ENCODE results near the gene OR51Q1. TPM values are rescaled to one million over a fixed set of nuclear protein-coding genes. Genes with fewer than 3 reads are reported as not detected.

The OR51Q1 gene, protein sequence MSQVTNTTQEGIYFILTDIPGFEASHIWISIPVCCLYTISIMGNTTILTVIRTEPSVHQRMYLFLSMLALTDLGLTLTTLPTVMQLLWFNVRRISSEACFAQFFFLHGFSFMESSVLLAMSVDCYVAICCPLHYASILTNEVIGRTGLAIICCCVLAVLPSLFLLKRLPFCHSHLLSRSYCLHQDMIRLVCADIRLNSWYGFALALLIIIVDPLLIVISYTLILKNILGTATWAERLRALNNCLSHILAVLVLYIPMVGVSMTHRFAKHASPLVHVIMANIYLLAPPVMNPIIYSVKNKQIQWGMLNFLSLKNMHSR
- total RNA-seq: not detected in 2 replicates

GRCh38 chr11:5421811-5422210, at the start of gene OR51Q1:
Gene OR51Q1 (plus strand): TSS chr11:5422111. CDS start chr11:5422201, 90 bp downstream.

DNA sequence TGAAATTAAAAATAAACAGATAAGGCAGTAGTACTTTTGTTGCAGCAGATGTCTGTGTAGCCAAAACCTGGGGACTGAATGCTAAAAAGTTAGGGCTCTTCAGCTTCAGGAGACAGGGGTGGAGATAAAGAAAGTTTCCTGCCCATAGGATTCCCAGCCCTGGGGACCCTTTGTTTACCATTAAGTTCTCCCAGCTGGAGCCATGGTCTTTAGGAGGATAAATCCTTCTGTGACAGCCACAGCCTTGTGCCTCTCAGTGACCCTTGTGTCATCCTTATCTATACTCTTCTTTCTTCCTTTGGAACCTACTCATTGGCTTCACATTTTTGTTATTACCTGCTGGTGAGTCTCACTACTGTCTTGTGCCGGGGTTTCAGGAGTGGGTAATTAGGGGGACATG, 38.3 kb upstream of the OR51Q1 start, which contains the start of gene OR51M1:
Gene OR51M1 (plus strand): TSS at position 237 of the 400 bp plus-strand sequence. CDS start 5,587 bp downstream, outside the sequence.

DNA sequence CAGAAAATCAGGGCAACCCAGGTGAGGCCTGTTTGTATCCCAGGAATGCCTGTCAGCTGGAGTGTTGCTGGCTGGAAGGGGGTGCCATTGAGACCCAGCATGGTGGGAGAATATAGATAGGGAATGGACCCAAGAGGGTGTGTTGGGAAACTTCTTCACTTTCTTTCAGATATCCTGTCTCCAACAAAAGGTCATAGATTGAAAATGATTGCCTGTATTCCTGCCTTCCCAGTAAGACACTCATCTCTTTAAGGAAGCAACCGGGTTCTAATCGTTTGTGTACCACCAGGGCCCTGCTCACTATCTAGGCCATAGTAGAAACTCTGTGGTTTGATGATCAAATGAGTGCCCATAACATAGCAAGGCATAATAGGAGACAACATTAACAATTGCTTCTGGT, 19.5 kb downstream of the OR51Q1 start, which contains the start of gene OR51I1:
Gene OR51I1 (minus strand): TSS at position 101 of the 400 bp plus-strand sequence. CDS start 0 bp downstream, at position 101.

DNA sequence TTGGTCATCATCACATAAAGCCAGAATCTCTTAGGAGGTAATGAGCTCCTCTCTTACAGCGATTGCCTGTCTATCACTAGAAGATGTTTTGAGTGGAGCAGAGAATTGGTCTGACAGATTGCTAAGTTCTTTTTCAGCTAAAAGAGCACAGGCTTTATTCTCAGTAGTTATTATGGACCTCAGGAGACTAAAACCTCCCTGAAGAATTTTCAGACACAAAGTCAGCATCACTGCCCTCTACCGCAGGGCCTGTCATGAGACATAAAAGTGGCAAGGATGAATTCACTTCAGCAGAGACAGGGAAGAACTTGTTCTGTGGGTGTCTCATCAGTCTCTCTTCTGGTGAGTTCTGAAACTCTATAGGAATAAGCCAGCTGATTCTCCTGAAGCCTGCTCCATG, 27.1 kb downstream of the OR51Q1 start, which contains the start of gene OR51I2:
Gene OR51I2 (plus strand): TSS at position 301 of the 400 bp plus-strand sequence. CDS start 4,166 bp downstream, outside the sequence.

Other genes with a start within 250 kb of the OR51Q1 start
- not detected in 2 replicates for gene OR51V1, start 221.4 kb upstream of the OR51Q1 start, total RNA-seq
- not detected in 2 replicates for gene HBB, start 195.0 kb upstream of the OR51Q1 start, total RNA-seq
- 0.34 TPM in 1 of 2 replicates, not detected in the other for gene HBD, start 187.6 kb upstream of the OR51Q1 start, total RNA-seq
- gene HBG1, start 172.3 kb upstream of the OR51Q1 start, total RNA-seq: not detected in 2 replicates
- 0.32 TPM in 1 of 2 replicates, not detected in the other for gene HBG2, start 167.3 kb upstream of the OR51Q1 start, total RNA-seq
- 0.09 TPM in 1 of 2 replicates, not detected in the other for gene HBE1, start 152.2 kb upstream of the OR51Q1 start, total RNA-seq
- gene OR51B4, start 120.2 kb upstream of the OR51Q1 start, total RNA-seq: not detected in 2 replicates
- not detected in 2 replicates for gene OR51B2, start 97.8 kb upstream of the OR51Q1 start, total RNA-seq
- 0.26 and 0.32 TPM in 2 replicates for gene OR51B5, start 78.6 kb upstream of the OR51Q1 start, total RNA-seq
- not detected in 2 replicates for gene OR51B6, start 70.6 kb upstream of the OR51Q1 start, total RNA-seq
- not detected in 2 replicates for gene OR51M1, start 38.3 kb upstream of the OR51Q1 start, total RNA-seq
- gene OR51I1, start 19.4 kb downstream of the OR51Q1 start, total RNA-seq: 0.60 TPM in 1 of 2 replicates, not detected in the other
- gene OR51I2, start 27.2 kb downstream of the OR51Q1 start, total RNA-seq: not detected in 2 replicates
- gene OR52D1, start 66.6 kb downstream of the OR51Q1 start, total RNA-seq: not detected in 2 replicates
- gene UBQLN3, start 87.8 kb downstream of the OR51Q1 start, total RNA-seq: 0.09 and 0.16 TPM in 2 replicates
- 0.16 and 0.17 TPM in 2 replicates for gene UBQLNL, start 94.6 kb downstream of the OR51Q1 start, total RNA-seq
- 0.60 and 0.63 TPM in 2 replicates for gene OR52H1, start 126.4 kb downstream of the OR51Q1 start, total RNA-seq
- gene OR52B6, start 158.8 kb downstream of the OR51Q1 start, total RNA-seq: not detected in 2 replicates
- gene TRIM6, start 174.5 kb downstream of the OR51Q1 start, total RNA-seq: 2.5 and 3.8 TPM in 2 replicates
- 19.4 and 23.1 TPM in 2 replicates for gene TRIM34, start 202.9 kb downstream of the OR51Q1 start, total RNA-seq

Measured in bronchial smooth muscle cell (primary cell).